ENCODE measurements around the gene PLBD1. TPM values are rescaled to one million over a fixed set of nuclear protein-coding genes. Genes with fewer than 3 reads are reported as not detected.

The PLBD1 gene
- total and polyA plus RNA-seq, 4 donors, result 1.4 to 7.5 (median 4.2) TPM

DNA sequence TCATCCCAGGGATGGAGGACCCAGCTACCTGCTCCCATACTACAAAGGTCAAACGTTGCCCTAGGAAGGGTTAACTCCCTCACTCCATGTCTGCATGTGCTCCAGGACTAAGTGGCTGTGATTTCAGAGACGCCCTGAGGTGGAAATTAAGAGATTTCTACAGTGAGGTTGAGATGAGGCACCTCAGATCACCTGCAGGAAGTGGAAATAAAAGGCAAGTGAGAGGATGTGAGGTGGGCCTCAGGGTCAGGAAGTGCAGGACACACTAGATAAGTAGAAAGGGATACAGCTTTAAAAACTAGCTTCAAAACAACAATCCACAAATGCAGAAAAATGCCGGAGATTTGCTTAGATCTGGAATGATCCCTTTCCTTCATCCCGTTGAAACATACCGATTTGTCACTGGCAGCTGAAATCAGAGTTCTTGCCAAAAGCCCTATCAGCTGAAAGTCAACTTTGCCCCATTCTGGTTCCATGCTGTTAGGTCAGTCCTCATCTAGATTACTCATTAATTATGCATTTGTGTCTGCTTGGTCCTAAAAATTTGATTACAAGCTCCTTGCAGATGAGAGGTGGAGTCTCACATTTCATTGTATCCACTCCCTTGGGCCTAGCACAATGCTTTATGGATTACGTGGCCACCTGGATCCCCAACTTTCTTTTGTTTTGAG is 6.6 kb downstream of the PLBD1 start (continued):
- TF ChIP-seq, protein P1, sequence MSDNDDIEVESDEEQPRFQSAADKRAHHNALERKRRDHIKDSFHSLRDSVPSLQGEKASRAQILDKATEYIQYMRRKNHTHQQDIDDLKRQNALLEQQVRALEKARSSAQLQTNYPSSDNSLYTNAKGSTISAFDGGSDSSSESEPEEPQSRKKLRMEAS (IDR thresholded peaks at IDR 0.05), result no peak

DNA sequence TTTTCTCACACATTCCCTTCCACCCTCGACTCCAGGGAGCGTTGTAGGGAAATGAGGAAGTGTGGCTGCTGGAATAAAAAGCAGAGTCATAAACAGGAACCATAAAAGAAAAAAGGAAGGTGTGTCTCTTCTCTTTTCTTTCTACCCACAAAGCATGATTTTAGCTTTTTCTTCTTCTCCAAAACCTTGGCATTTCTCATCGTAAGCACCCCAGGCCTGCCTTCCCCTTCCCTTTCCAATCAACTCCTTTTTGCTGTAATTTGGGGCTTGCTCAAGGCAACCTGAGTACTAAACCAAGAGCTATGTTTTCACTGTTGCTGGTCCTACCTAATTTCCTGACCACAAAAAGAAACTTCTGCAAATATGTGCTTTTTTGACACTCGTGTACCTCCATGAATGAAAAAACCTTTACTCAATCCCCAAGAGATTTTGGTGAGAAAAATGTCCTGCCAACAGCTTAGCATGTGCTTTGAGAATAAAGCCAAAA is 9.2 kb downstream of the PLBD1 start:
- H3K36me3 ChIP-seq (ENCODE audit: control insufficient read depth in 4 of 4, insufficient read depth in 3 of 4, low read depth in 1 of 4, low read length in 3 of 4), result no peaks in the 10 kb centered on the region
- no peak overlapping the region for H3K27ac ChIP-seq (ENCODE audit: low read depth in 1 of 2, low read length in 2 of 2)
- no peaks in the 10 kb centered on the region for H3K9me3 ChIP-seq (ENCODE audit: control insufficient read depth in 4 of 4, low read length in 3 of 4)
- no peak for TF ChIP-seq HNF4A (conservative IDR thresholded peaks at IDR 0.05)
- H3K4me3 ChIP-seq (ENCODE audit: low read depth in 1 of 3, low read length in 3 of 3), result no peak overlapping the region
- H3K9ac ChIP-seq (ENCODE audit: low read depth in 1 of 2, low read length in 2 of 2), result no peak overlapping the region
- peaks cover 4 to 11% (median 7%) of the 10 kb centered on the region in 4 donors for H3K4me1 ChIP-seq (ENCODE audit: control insufficient read depth in 4 of 4, insufficient read depth in 4 of 4, low read length in 3 of 4)
- no peaks in the 10 kb centered on the region for H3K27me3 ChIP-seq (ENCODE audit: control insufficient read depth in 4 of 4, insufficient read depth in 4 of 4, low read length in 3 of 4)
- 65% methylated on average over 4 of the region's 4 CpGs for WGBS
- no peak for DNase-seq (ENCODE audit: low spot score)

DNA sequence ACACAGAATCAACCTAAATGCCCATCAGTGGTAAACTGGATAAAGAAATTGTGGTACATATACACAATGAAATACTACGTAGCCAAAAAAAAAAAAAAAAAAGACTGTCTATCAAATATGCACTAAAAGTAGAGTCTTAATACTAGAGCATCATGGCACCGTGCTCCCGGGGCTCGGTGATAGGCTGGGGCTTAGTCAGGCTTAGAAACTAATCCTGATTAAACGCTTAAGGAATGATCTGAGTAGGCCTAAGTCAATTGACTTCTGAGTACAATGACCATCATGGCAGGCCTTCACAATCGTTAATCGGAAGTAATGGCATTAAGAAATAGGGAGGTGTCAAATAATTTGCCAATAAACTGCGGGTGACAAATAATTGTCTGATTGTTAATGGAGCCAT is 9.7 kb downstream of the PLBD1 start:
- no peaks in the 10 kb centered on the region for H3K9me3 ChIP-seq (ENCODE audit: control insufficient read depth in 4 of 4, low read length in 3 of 4)
- no peak overlapping the region for H3K27ac ChIP-seq (ENCODE audit: low read depth in 1 of 2, low read length in 2 of 2)
- DNase-seq (ENCODE audit: low spot score), result no peak
- TF ChIP-seq GABPA (IDR thresholded peaks at IDR 0.05 in 1 of 2, conservative IDR thresholded peaks at IDR 0.05 in 1 of 2) (no peak), RAD21 (IDR thresholded peaks at IDR 0.05) (no peak), HNF4A (conservative IDR thresholded peaks at IDR 0.05) (no peak)
- no peak overlapping the region for H3K4me3 ChIP-seq (ENCODE audit: low read depth in 1 of 3, low read length in 3 of 3)
- peaks cover 4 to 11% (median 7%) of the 10 kb centered on the region in 4 donors for H3K4me1 ChIP-seq (ENCODE audit: control insufficient read depth in 4 of 4, insufficient read depth in 4 of 4, low read length in 3 of 4)
- H3K27me3 ChIP-seq (ENCODE audit: control insufficient read depth in 4 of 4, insufficient read depth in 4 of 4, low read length in 3 of 4), result no peaks in the 10 kb centered on the region
- no peak overlapping the region for H3K9ac ChIP-seq (ENCODE audit: low read depth in 1 of 2, low read length in 2 of 2)
- WGBS, result 83% methylated on average over 8 of the region's 8 CpGs
- no peaks in the 10 kb centered on the region for H3K36me3 ChIP-seq (ENCODE audit: control insufficient read depth in 4 of 4, insufficient read depth in 3 of 4, low read depth in 1 of 4, low read length in 3 of 4)

DNA sequence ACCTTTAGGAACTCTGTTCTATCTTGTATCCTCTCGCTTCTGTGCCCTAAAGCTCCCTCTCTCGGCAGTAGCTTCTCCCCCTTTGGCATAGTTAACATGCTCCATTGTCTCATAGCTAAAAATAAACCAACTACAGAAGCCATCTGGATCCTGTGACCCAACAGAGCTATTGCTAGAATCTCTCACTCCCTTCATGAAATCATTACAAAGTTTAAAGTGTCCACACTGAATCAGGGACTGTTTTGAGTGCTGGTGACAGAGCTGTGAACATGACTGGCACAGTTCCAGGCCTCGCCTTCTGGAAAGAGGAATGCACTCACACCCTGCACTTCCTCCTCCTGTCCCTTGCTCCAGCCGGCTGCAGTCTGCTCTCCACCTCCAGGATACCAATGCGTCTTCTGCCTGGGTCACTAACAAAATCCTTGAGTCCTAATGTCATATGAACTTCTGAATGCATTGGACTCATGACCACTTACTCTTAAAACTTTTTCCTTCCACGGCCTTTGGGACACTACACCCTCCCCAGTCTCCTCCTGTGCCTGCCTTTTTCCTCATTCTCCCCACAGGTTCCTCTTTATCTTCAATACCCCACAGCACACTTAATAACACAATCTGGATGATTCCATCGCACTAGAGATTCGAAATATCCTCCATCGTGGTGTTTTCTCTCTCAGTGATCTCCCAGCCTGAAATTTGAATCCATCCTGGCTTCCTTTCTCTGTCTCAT is 13.2 kb downstream of the PLBD1 start:
- DNase-seq (ENCODE audit: low spot score), result peak; percentile 40
- Histone ChIP-seq H3K36me3 (ENCODE audit: control insufficient read depth in 4 of 4, insufficient read depth in 3 of 4, low read depth in 1 of 4, low read length in 3 of 4) (no peaks in the 10 kb centered on the region), H3K27me3 (ENCODE audit: control insufficient read depth in 4 of 4, insufficient read depth in 4 of 4, low read length in 3 of 4) (no peaks in the 10 kb centered on the region), H3K4me1 (ENCODE audit: control insufficient read depth in 4 of 4, insufficient read depth in 4 of 4, low read length in 3 of 4) (no peaks in the 10 kb centered on the region), H3K4me3 (ENCODE audit: low read depth in 1 of 3, low read length in 3 of 3) (no peak overlapping the region), H3K9ac (ENCODE audit: low read depth in 1 of 2, low read length in 2 of 2) (no peak overlapping the region), H3K9me3 (ENCODE audit: control insufficient read depth in 4 of 4, low read length in 3 of 4) (no peaks in the 10 kb centered on the region), H3K27ac (ENCODE audit: low read depth in 1 of 2, low read length in 2 of 2) (no peak overlapping the region)
- WGBS, result 53% methylated on average over 9 of the region's 9 CpGs
- TF ChIP-seq HNF4G (IDR thresholded peaks at IDR 0.05), result no peak
- no peak for TF ChIP-seq EGR1 (IDR thresholded peaks at IDR 0.05; ENCODE audit: low read depth in 2 of 2)
- TF ChIP-seq HNF4A (conservative IDR thresholded peaks at IDR 0.05), result no peak
- no peak for TF ChIP-seq FOXA1 (IDR thresholded peaks at IDR 0.05)
- TF ChIP-seq, protein P2, sequence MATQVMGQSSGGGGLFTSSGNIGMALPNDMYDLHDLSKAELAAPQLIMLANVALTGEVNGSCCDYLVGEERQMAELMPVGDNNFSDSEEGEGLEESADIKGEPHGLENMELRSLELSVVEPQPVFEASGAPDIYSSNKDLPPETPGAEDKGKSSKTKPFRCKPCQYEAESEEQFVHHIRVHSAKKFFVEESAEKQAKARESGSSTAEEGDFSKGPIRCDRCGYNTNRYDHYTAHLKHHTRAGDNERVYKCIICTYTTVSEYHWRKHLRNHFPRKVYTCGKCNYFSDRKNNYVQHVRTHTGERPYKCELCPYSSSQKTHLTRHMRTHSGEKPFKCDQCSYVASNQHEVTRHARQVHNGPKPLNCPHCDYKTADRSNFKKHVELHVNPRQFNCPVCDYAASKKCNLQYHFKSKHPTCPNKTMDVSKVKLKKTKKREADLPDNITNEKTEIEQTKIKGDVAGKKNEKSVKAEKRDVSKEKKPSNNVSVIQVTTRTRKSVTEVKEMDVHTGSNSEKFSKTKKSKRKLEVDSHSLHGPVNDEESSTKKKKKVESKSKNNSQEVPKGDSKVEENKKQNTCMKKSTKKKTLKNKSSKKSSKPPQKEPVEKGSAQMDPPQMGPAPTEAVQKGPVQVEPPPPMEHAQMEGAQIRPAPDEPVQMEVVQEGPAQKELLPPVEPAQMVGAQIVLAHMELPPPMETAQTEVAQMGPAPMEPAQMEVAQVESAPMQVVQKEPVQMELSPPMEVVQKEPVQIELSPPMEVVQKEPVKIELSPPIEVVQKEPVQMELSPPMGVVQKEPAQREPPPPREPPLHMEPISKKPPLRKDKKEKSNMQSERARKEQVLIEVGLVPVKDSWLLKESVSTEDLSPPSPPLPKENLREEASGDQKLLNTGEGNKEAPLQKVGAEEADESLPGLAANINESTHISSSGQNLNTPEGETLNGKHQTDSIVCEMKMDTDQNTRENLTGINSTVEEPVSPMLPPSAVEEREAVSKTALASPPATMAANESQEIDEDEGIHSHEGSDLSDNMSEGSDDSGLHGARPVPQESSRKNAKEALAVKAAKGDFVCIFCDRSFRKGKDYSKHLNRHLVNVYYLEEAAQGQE (IDR thresholded peaks at IDR 0.05), result no peak
- TF ChIP-seq, protein P1 (IDR thresholded peaks at IDR 0.05), result no peak
- no peak for TF ChIP-seq GABPA (IDR thresholded peaks at IDR 0.05 in 1 of 2, conservative IDR thresholded peaks at IDR 0.05 in 1 of 2)
- TF ChIP-seq, protein P3, sequence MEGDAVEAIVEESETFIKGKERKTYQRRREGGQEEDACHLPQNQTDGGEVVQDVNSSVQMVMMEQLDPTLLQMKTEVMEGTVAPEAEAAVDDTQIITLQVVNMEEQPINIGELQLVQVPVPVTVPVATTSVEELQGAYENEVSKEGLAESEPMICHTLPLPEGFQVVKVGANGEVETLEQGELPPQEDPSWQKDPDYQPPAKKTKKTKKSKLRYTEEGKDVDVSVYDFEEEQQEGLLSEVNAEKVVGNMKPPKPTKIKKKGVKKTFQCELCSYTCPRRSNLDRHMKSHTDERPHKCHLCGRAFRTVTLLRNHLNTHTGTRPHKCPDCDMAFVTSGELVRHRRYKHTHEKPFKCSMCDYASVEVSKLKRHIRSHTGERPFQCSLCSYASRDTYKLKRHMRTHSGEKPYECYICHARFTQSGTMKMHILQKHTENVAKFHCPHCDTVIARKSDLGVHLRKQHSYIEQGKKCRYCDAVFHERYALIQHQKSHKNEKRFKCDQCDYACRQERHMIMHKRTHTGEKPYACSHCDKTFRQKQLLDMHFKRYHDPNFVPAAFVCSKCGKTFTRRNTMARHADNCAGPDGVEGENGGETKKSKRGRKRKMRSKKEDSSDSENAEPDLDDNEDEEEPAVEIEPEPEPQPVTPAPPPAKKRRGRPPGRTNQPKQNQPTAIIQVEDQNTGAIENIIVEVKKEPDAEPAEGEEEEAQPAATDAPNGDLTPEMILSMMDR (IDR thresholded peaks at IDR 0.05; ENCODE audit: low read depth, low read length, missing input control), result no peak
- TF ChIP-seq NR2F2 (IDR thresholded peaks at IDR 0.05), result no peak
- TF ChIP-seq RXRA (IDR thresholded peaks at IDR 0.05), result no peak
- TF ChIP-seq TAF1 (conservative IDR thresholded peaks at IDR 0.05), result no peak
- TF ChIP-seq YY1 (IDR thresholded peaks at IDR 0.05), result no peak
- no peak for TF ChIP-seq JUND (IDR thresholded peaks at IDR 0.05)
- TF ChIP-seq, protein P4, sequence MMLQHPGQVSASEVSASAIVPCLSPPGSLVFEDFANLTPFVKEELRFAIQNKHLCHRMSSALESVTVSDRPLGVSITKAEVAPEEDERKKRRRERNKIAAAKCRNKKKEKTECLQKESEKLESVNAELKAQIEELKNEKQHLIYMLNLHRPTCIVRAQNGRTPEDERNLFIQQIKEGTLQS (IDR thresholded peaks at IDR 0.05), result no peak
- TF ChIP-seq, protein P5, sequence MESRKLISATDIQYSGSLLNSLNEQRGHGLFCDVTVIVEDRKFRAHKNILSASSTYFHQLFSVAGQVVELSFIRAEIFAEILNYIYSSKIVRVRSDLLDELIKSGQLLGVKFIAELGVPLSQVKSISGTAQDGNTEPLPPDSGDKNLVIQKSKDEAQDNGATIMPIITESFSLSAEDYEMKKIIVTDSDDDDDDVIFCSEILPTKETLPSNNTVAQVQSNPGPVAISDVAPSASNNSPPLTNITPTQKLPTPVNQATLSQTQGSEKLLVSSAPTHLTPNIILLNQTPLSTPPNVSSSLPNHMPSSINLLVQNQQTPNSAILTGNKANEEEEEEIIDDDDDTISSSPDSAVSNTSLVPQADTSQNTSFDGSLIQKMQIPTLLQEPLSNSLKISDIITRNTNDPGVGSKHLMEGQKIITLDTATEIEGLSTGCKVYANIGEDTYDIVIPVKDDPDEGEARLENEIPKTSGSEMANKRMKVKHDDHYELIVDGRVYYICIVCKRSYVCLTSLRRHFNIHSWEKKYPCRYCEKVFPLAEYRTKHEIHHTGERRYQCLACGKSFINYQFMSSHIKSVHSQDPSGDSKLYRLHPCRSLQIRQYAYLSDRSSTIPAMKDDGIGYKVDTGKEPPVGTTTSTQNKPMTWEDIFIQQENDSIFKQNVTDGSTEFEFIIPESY (IDR thresholded peaks at IDR 0.05), result no peak
